Measurements from ENCODE around the gene TAF13.

GRCh38 chr1:109024646-109025045 is 51.2 kb downstream of the TAF13 start:
- TF ChIP-seq POLR2AphosphoS5 (IDR thresholded peaks at IDR 0.05; ENCODE audit: low read depth, low read length) (no peak), REST (IDR thresholded peaks at IDR 0.05; ENCODE audit: insufficient read depth in 1 of 2, low read depth in 2 of 2, low read length in 2 of 2) (no peak)
